Dedifferentiated amniotic fluid mesenchymal stem cell (primary cell): ENCODE results near the gene SIT1.
"Not testable (repeated sequence)": the region's sequence is repeated elsewhere in the genome, so short reads cannot be mapped to it uniquely, and the experiment has no call there.

Experiments
- DNase-seq: peaks from one replicate; pipeline ENCODE4 v3.0.0-alpha.2; 2016; ENCODE audit errors: extremely low spot score

Gene SIT1

DNA sequence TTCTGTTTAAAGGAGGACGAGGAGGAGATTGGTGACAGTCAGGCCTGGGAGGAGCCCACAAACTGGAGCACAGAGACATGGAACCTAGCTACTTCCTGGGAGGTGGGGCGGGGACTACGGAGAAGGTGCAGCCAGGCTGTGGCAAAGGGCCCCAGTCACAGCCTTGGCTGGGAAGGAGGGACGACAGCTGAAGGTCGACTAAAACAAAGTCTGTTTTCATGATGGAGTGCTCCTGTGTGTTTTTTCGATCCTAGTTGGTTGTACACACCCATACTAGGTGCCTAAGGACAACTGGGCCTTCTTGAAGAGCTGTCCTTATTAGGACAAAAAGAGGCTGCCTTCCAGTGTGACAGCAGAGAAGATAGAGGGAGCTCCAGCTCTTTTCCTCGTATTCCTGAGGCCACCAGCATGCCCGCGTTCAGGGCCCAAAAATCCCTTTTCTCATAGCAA lies 10.3 kb upstream of the SIT1 start:
- DNase-seq = peak; percentile 33

GRCh38 chr9:35659340-35659739 lies 8.6 kb upstream of the SIT1 start:
- no peak for DNase-seq

DNA sequence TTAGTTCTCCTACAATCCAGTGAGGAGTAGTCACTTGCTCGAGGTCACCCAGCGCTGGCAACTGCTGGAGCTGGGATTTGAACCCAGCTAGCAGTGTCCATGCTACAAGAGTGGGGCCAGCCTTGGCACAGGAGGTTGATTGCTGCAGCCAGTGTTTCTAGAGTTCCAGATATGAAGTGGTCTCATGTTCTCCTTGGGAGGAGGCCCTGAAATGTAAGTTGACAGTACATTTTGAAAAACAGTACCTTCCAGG lies 8.2 kb upstream of the SIT1 start:
- no peak for DNase-seq

GRCh38 chr9:35658137-35658967 lies 7.6 kb upstream of the SIT1 start, which contains the start of gene CCDC107:
CCDC107 (plus strand) TSS chr9:35658292; CDS start chr9:35658380, 88 bp downstream.
- DNase-seq = peak; percentile 72

DNA sequence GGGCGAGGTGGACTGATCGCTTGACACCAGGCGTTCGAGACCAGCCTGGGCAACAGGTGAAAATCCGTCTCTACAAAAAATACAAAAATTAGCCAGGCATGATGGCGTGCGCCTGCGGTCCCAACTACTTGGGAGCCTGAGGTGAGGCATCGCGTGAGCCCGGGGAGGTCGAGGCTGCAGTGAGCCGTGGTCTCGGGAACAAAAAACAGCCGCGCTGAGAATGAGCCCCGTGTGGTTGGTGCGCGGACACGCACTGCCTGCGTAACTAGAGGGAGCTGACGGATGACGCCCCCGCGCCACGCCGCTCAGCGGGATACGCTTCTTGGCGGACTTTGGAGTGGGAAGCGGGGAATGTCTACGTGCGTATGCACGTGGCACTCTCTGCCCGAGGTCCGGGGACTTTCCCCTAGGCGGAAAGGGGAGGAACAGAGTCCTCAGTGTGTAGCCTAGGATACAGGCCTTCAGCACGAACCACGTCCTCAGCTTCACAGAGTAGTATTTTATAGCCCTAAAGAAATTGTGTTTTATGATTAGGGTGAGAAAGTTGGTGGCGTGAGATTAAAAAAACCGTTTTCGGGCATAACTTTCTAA lies 6.9 kb upstream of the SIT1 start, which contains the start of gene RMRP:
TSS of gene RMRP (minus strand) at position 474 of the 591 bp plus-strand sequence.
- DNase-seq = peak; percentile 99

DNA sequence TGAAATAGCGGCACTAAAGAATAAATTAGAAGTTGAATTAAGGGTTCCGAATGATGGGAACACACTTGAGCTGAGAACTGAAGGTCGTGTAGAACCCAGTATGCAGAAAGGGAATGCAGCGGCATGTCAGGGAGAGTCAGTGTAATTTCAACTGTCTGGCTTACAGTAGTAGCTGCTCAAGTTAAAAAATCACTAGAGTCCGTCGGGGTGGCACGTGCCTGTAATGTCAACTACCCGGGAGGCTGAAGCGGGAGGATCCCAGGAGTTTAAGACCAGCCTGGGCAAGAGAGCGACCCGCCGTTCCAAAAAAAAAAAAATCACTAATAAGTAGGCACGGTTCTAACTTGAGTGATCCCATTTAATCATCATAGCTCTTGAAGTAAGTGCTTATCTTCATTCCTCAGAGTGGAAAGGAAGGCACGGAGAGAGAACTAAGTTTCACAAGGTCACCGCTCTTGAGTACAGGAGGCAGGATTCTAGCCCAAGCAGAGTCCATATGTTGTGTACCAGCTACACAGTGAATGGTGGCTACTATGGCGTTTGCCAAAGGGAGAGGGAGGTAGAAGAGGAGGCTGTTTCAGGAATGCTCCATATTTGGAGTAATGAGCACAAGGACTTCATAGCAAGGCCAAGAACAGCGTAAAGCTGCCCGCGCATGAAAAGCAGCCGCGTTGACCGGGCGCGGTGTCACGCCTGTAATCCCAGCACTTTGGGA lies 6.3 kb upstream of the SIT1 start:
- DNase-seq = no peak

DNA sequence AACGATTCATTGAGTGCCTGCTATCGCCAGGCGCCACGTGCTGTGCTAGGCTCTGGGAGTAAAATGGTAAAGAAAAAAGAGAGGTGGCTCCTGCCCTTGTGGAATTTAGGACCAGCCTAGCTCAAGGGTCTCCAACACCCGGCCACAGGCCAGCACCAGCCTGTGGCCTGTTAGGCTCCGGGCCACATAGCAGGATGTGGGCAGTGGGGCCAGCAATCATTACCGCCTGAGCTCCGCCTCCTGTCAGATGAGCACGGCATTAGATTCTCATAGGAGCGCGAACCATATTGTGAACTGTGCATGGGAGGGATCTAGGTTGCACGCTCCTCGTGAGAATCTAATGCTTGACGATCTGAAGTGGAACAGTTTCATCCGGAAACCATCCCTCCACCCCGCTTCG lies 5.6 kb upstream of the SIT1 start:
- no peak for DNase-seq

GRCh38 chr9:35653611-35654010 lies 2.9 kb upstream of the SIT1 start:
- DNase-seq = no peak

- no peak for DNase-seq
Observed at GRCh38 chr9:35652829-35653209, 2.1 kb upstream of the SIT1 start.

DNA sequence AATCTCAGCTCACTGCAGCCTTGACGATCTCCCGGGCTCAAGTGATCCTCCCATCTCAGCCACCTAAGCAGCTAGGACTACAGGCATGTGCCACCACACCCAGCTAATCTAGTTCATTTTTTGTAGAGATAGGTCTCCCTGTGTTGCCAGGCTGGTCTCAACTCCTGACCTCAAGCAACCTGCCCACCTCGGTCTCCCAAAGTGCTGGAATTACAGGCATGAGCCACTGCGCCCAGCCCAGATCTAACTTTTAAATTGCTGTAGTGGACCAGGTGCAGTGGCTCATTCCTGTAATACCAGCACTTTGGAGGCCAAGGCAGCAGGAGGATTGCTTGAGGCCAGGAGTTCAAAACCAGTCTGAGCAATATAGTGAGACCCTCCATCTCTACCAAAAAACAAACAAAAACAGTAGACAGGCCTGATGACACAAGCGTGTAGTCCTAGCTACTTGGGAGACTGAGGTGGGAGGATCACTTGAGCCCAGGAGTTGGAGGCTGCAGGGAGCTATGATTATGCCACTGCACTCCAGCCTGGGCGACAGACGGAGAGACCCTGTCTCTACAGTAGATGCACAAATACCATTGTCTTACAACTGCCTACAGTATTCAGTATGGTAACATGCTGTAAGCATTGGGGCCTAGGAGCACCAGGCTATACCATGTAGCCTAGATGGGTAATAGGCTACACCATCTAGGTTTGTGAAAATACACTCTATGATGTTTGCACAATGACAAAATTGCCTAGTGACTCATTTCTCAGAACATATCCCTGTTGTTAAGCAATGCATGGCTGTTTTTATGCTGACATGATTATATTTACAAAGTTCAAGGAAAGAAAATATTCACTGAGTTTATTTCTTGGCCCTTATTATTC lies 1.5 kb upstream of the SIT1 start:
- no peak for DNase-seq

DNA sequence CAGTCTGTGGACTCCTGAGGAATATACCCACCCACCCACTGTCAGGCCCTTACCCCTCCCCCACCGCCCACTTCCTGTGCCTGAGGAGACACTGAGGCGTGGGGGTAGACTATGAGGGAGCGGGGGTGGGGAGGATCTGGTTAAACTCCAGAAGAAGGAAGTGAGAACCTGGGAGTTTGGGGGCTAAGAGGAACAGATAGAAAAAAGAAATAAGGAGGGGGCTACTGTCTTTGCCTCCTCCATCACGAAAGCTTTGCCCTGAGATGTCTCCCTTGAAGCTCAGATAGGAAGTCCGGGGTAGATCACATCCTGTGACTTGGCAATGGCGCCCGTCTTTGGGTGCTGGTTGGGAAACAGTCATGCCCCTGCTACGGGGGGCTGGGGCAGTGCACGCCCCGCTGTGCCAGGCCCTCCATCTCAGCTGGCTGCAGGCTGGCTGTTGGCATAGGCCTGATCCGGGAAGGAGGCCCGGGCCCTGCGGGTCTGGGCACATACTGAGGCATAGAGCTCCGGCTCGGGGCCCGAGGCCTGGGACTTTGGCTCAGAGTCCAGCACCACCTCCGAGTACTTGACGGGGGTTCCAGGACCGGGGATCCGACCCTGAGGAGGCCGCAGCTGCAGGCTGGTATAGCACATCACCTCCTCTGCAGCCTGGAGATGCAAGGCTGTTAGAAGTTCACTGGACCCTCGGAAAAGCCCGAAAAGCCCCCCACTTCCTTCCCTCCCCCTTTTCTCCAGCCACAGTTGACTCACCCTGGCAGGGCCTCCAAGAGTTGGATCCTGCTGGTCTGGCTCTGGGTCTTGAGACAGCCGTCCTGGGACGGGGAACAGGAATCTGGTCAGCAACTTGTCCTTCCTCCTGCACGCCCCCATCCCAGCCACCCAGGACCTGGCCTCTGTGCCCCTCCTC lies 1.0 kb downstream of the SIT1 start:
- no peak for DNase-seq

- peak; percentile 92 for DNase-seq
Observed at GRCh38 chr9:35646533-35647265, 4.0 kb downstream of the SIT1 start.

- DNase-seq = no peak
Observed at GRCh38 chr9:35646153-35646532, 4.6 kb downstream of the SIT1 start.

DNA sequence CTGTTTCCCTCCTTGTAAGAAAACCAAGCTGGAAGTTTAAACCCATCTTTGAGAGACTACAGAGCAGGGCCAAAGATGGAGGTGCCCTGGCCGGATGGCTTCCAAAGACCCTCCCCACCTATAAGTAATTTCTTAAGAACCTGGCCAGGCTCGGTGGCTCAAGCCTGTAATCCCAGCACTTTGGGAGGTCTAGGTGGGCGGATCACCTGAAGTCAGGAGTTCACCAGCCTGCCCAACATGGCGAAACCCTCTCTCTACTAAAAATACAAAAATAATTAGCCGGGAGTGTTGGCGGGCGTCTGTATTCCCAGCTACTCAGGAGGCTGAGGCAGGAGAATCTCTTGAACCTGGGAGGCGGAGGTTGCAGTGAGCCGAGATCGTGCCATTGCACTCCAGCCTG lies 5.0 kb downstream of the SIT1 start:
- not testable (repeated sequence) for DNase-seq

- DNase-seq = no peak
Observed at GRCh38 chr9:35643046-35643445, 7.7 kb downstream of the SIT1 start.

GRCh38 chr9:35641478-35641877 lies 9.3 kb downstream of the SIT1 start:
- not testable (repeated sequence) for DNase-seq

DNA sequence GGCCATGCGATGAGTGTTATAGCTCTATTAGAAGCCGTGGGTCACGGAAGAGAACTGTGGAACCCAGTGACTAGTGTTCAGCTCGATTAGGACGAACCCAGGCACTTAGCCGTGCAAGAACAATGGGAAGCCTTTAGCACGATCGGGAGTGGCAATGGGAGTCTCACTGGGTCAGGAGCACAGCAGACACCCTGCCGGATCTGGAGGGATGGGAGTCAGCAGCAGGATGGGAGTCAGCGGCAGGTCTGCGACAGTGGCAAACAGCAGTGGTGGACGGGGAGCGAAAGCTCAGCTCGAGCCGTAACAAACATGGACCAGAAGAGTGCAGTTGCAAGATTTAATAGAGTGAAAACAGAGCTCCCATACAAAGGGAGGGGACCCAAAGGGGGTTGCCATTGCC lies 10.3 kb downstream of the SIT1 start:
- DNase-seq = not testable (repeated sequence)

GRCh38 chr9:35639631-35640030 lies 11.1 kb downstream of the SIT1 start:
- no peak for DNase-seq

DNA sequence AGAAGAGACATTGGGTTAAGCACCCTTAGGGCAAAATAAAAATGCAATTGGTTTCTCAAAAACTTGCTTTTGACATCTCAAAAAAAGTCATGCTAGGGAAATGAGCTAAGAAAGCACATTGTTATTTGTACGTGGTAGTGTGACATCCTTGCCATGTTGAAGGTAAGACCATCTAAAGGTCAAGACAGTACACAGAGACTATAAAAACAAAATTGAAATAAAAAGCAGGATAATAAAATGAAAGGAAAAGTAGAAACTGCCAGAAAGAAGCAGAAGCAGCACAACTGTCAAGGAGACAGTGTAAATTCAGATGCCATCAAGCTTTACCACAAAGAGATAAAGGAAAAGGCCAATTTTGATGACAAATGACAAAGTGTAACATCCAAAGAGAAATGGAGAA lies 11.5 kb downstream of the SIT1 start:
- DNase-seq = not testable (repeated sequence)

DNA sequence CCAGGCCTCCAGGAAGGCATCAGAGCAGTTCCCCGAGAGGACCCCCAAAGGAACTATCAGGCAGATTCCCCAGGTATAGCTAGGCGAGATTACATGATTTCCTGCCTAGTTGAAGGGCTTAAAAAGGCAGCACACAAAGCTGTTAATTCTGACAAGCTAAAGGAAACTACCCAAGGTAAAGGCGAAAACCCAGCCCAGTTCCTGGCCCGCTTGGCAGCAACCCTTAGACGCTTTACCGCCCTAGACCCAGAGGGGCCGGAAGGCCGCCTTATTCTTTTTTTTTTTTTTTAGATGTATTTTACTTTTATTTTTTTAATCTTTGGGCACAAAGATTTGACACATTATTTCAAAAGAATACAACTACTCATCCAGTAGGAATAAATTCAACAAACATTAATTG lies 12.0 kb downstream of the SIT1 start:
- not testable (repeated sequence) for DNase-seq
